ENCODE measurements around the gene BPHL.

Gene BPHL

GRCh38 chr6:3193102-3193849 is 74.8 kb downstream of the BPHL start:
- H3K27me3 ChIP-seq (ENCODE audit: low read length) = no peaks in the 10 kb centered on the region
- no peaks in the 10 kb centered on the region for H3K79me2 ChIP-seq (ENCODE audit: insufficient read depth, low read length)
- no peak overlapping the region for H3K9ac ChIP-seq (ENCODE audit: low read length)
- H3K27ac ChIP-seq (ENCODE audit: low read depth, low read length) = no peak overlapping the region
- no peak overlapping the region for H3K4me2 ChIP-seq (ENCODE audit: low read depth, low read length, poor library complexity, severe bottlenecking)
- no peaks in the 10 kb centered on the region for H3K36me3 ChIP-seq (ENCODE audit: low read length)
- peaks cover 8% of the 10 kb centered on the region; the same call in 1 of the 2 replicates for H3F3A ChIP-seq (ENCODE audit: insufficient read depth)
- no peaks in the 10 kb centered on the region for H4K20me1 ChIP-seq (ENCODE audit: low read depth, low read length)
- no peaks in the 10 kb centered on the region for H3K9me3 ChIP-seq (ENCODE audit: insufficient read depth, low read length)
- H3K4me3 ChIP-seq (ENCODE audit: insufficient read depth, low read length, poor library complexity, severe bottlenecking) = no peak overlapping the region
- TF ChIP-seq CTCF (IDR thresholded peaks at IDR 0.05; ENCODE audit: insufficient read depth, low read length, poor library complexity, severe bottlenecking) (no peak), EZH2phosphoT487 (conservative IDR thresholded peaks at IDR 0.05; ENCODE audit: low read length) (no peak)
- H2AFZ ChIP-seq (ENCODE audit: low read depth, low read length, severe bottlenecking) = no peak overlapping the region
- H3K9me2 ChIP-seq (replicated peaks; ENCODE audit: insufficient read depth, low read length) = no peaks in the 10 kb centered on the region

GRCh38 chr6:3194535-3195419 is 76.3 kb downstream of the BPHL start:
- Histone ChIP-seq H3K4me2 (ENCODE audit: low read depth, low read length, poor library complexity, severe bottlenecking) (peak overlapping the region; percentile 56), H3K36me3 (ENCODE audit: low read length) (no peaks in the 10 kb centered on the region), H3K27me3 (ENCODE audit: low read length) (no peaks in the 10 kb centered on the region), H3K9ac (ENCODE audit: low read length) (peak overlapping the region; percentile 49), H4K20me1 (ENCODE audit: low read depth, low read length) (no peaks in the 10 kb centered on the region), H3K9me2 (replicated peaks; ENCODE audit: insufficient read depth, low read length) (no peaks in the 10 kb centered on the region), H3K4me3 (ENCODE audit: insufficient read depth, low read length, poor library complexity, severe bottlenecking) (peak overlapping the region; percentile 43), H3K27ac (ENCODE audit: low read depth, low read length) (peak overlapping the region; percentile 36), H3K9me3 (ENCODE audit: insufficient read depth, low read length) (no peaks in the 10 kb centered on the region), H2AFZ (ENCODE audit: low read depth, low read length, severe bottlenecking) (peak overlapping the region; percentile 57), H3F3A (ENCODE audit: insufficient read depth) (peaks cover 8% of the 10 kb centered on the region; the same call in 1 of the 2 replicates), H3K79me2 (ENCODE audit: insufficient read depth, low read length) (no peaks in the 10 kb centered on the region)
- no peak for TF ChIP-seq EZH2phosphoT487 (conservative IDR thresholded peaks at IDR 0.05; ENCODE audit: low read length)
- TF ChIP-seq CTCF (IDR thresholded peaks at IDR 0.05; ENCODE audit: insufficient read depth, low read length, poor library complexity, severe bottlenecking) = no peak

GRCh38 chr6:3195420-3195694 is 76.8 kb downstream of the BPHL start:
- H3K9ac ChIP-seq (ENCODE audit: low read length) = peak overlapping the region; percentile 49
- H3K4me2 ChIP-seq (ENCODE audit: low read depth, low read length, poor library complexity, severe bottlenecking) = peak overlapping the region; percentile 56
- H3K9me3 ChIP-seq (ENCODE audit: insufficient read depth, low read length) = no peaks in the 10 kb centered on the region
- no peaks in the 10 kb centered on the region for H3K27me3 ChIP-seq (ENCODE audit: low read length)
- peak overlapping the region; percentile 57 for H2AFZ ChIP-seq (ENCODE audit: low read depth, low read length, severe bottlenecking)
- peaks cover 8% of the 10 kb centered on the region; the same call in 1 of the 2 replicates for H3F3A ChIP-seq (ENCODE audit: insufficient read depth)
- H3K27ac ChIP-seq (ENCODE audit: low read depth, low read length) = peak overlapping the region; percentile 36
- H3K9me2 ChIP-seq (replicated peaks; ENCODE audit: insufficient read depth, low read length) = no peaks in the 10 kb centered on the region
- H4K20me1 ChIP-seq (ENCODE audit: low read depth, low read length) = no peaks in the 10 kb centered on the region
- TF ChIP-seq CTCF (IDR thresholded peaks at IDR 0.05; ENCODE audit: insufficient read depth, low read length, poor library complexity, severe bottlenecking) = no peak
- TF ChIP-seq EZH2phosphoT487 (conservative IDR thresholded peaks at IDR 0.05; ENCODE audit: low read length) = no peak
- H3K79me2 ChIP-seq (ENCODE audit: insufficient read depth, low read length) = no peaks in the 10 kb centered on the region
- H3K4me3 ChIP-seq (ENCODE audit: insufficient read depth, low read length, poor library complexity, severe bottlenecking) = peak overlapping the region; percentile 43
- no peaks in the 10 kb centered on the region for H3K36me3 ChIP-seq (ENCODE audit: low read length)
